GM21381 (cell line): ENCODE data around the gene GGT1.
"Not testable (repeated sequence)": the region's sequence is repeated elsewhere in the genome, so short reads cannot be mapped to it uniquely, and the experiment has no call there.

Experiments used
- ATAC-seq: cut with Tn5 transposase; IDR thresholded peaks from one replicate; pipeline ENCODE4 v1.9.1; 2021; ENCODE audit warnings: mild to moderate bottlenecking, moderate library complexity; ENCODE audit not compliant: unreplicated experiment

GGT1 gene

GRCh38 chr22:24583221-24584165, 19.5 kb upstream of the GGT1 start:
- no peak for ATAC-seq

- ATAC-seq: no peak
These were observed 18.7 kb upstream of the GGT1 start for GRCh38 chr22:24584166-24584790.

DNA sequence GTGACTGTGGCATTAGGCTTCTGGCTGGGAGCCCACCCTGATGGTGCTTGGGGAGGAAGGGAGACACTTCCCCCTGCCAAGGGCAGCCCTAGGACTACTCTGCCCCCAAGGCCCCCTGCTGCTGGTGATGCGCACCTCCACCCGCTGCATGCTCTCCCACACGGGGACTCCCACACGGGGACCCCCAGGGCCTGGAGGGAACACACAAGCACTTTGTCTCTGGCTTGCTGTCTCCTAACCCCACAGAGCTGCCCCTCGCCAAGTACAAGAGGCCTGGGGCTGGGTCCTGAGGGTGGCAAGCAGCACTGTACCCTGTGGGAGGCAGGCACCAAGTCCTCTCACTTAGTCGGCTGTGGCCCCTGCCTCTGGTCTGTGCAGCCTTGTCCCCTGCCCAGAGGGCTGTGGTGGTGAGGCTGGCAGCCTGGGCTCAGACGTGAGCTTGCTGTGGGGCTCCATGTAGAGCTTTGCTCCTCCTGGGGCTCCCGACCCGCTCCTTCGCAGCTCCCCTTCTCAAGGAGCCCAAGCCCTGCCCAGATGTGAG, 18.1 kb upstream of the GGT1 start:
- no peak for ATAC-seq

DNA sequence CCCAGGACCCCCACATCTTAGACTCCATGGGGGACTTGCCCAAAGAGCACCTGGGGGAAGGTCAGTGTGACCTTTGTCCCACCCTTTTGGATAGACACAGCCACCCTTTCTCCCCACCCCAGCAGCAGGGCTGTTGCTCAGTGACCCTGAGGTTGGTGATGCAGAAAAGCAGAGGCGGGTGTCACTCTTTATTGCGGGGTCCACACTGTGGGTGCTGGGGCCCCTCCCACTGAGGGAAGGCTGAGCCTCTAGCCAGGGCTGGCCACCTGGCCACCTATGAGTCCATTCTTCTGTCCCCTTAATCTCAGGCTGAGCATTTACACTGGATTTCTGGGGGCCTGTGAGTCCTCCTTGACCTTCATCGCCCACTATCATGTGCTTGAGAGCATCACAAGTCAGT, 17.5 kb upstream of the GGT1 start:
- no peak for ATAC-seq

GRCh38 chr22:24585927-24586546, 17.0 kb upstream of the GGT1 start:
- no peak for ATAC-seq

DNA sequence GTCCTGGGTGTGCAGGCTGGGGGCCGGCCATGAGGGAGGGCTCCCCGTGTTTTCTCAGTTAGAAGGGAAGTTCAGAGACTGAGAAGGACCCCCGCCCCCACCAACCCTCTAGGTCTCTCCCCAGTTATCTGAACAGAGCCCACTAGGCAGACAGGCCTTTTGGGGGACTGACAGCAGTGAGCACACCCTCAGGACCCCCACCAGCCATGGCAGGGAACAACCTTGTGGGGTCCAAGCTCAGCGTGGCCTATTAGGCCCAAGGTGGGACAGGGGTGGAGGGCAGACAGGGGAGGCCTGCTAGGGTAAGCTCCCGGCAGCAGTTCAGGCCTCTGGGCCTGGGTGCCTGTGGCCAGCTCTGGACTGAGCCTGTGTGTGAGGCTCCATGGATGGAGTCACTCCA, 15.7 kb upstream of the GGT1 start:
- no peak for ATAC-seq

DNA sequence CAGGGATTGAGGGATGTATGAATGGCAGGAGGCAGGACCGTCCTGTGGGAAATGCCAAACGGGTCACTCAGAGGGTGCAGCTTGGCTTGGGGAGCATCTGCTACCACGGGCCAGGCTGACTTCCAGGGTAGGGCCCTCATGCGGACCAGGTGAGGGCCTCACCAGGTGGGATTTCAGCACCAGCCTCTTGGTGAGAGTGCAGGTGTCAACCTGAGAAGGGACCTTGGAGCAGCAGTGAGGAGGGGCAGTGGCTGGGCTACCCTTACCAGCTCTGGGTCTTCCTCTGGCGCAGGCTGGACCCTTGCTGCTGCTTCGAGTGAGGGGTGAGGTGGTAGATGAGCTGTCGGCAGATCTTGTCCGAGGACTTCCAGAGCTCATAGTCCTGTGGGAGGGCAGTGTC, 15.0 kb upstream of the GGT1 start:
- ATAC-seq: no peak

DNA sequence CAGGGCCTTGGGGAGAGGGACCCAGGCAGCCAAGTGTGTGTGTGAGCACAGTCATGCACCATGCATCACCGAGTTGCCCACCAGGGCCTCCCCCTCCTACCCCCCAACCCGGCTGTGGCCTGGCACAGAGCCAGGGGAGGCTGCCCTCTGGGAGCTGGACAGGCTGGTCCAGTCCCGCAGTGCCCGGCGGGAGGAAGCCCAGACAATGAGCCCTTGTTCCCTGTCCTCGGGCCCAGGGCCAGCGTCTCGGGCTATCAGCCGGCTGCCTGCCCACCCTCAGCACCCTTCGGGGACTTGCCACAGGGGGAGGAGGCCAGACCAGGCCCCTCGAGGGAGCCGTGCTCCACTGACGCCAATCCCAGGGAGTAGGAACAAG, 14.6 kb upstream of the GGT1 start:
- ATAC-seq: no peak

DNA sequence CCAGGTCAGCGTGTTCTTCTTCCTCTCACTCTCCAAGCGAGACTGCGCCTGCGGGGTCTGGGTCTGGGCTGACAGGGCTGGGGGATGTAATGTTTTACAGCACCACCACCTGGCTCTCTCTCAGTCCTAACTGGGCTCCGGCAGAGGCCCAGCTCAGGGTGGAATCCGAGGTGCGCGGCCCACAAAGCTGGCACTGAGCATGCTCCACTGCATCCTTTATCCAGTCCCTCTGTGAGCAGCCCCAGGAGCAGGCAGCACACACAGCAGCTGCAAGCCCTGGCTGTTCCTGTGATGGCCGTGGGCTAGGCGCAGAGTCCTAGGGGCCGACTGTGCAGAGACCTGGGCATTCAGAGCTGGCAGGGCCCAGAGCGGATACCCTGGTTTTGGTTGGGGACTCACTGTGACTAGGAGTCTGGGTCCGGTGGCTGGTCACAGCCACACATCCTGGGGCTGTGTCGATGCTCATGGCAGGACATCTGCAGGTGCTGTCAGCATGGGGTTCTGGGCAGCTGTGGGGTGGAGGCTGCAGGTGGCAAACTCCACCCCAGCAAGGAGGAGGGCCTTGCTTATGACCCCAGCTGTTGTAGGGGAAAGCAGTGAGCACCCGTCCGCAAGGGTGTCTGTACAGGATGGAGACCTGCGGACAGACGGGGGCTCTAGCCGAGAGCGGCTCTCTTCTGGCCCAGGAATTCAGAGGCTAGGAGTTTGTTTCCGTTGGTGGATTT, 14.1 kb upstream of the GGT1 start:
- no peak for ATAC-seq

GRCh38 chr22:24589518-24590030, 13.4 kb upstream of the GGT1 start:
- no peak for ATAC-seq

GRCh38 chr22:24590596-24591173, 12.3 kb upstream of the GGT1 start:
- ATAC-seq: no peak

DNA sequence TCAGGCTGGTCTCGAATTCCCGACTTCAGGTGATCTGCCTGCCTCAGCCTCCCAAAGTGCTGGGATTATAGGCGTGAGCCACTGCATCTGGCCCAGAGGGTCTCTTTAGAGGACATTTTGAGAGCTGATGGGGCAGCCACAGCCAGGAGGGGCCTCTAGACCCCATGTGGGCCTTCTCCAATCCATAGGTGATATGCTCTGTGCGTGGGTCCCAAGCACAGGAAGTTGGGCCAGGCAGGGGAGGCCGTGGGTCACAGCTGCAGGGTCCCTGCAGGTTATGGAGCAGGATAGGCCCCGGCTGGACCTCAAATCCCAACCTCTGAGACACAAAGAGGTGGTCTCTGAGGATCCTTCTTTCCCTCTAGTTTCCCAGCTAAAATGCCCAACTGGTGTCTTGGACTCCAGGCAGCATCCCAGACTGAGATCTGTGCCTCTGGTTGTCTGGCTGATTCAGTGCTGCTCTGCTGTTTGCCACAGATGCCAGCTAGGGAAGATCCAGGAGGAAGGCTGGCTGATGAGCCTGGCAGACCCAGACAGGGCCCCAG, 11.6 kb upstream of the GGT1 start:
- ATAC-seq: no peak

DNA sequence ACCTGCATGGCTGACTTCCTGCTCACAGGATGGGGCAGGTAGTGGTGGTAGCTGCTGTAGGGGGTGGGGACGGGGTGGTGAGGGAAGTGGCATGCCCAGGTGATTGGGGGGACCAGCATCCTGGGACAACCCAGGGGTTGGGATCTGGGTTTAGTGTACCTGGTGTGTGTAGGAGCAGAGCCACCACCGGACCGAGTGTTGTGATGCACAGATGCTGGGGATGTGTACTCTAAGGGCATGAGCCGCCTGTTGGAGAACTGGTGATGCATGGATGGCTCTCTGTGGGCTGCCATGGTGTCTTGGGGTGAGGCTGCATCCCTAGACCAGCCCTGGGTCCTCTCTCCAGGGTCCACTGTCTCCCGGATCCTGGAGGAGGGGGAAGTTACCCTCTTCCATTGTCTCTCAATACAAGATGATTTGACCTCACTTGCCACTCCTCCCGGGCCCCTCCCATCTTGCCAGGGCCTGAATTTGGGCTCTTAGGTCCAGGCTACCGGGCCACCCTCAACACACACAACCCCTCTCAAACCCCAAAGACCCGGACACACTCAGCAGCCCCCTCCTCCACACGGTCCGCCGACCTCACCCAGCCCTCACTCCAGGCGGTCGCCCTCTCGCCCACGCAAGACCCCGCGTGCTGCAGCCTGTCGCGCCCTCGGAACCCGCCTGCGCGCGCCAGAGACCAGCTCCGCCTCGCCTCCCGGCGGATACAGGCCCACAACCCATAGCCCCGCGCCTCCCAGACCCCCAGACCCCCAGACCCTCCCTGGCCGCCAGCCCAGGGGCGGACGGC, 10.7 kb upstream of the GGT1 start:
- ATAC-seq: no peak

GRCh38 chr22:24592851-24593558, 10.0 kb upstream of the GGT1 start, which contains the start of gene LRRC75B:
TSS of gene LRRC75B (minus strand) at chr22:24593073. CDS start at chr22:24593039, 34 bp downstream.
- no peak for ATAC-seq

GRCh38 chr22:24593559-24593835, 9.5 kb upstream of the GGT1 start:
- not testable (repeated sequence) for ATAC-seq

- no peak for ATAC-seq
These were observed 9.0 kb upstream of the GGT1 start for GRCh38 chr22:24593836-24594568.

DNA sequence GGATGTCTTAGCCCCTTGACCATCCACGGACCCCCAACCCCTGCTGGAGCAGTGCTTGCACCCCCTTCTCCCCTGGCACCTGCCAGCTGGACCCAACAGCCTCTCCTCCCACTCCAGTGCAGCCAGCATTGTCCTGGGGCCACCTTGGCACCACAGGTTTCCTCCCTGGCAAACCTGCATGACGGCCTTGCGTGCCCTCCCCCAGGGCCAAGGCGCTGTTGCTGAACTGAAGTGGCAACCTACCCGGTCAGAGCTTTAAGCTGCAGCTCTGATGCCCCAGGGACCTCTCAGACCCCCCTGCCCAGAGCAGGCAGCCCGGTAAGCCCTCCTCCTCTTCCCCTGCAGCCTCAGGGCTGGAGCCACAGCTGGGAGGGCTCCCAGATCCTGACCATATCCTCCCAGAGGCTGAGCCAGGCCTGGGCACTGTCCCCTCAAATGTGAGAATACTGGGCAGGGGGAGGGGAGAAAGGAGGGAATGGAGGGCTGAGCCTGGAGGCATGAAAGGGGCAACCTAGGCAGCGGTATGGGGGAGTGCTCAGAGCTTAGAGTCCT, 8.3 kb upstream of the GGT1 start:
- ATAC-seq: no peak

- no peak for ATAC-seq
These were observed 7.8 kb upstream of the GGT1 start for GRCh38 chr22:24595228-24595627.
